Astrocyte (in vitro differentiated cells and primary cell): ENCODE results near the gene SLC10A1. TPM values are rescaled to one million over a fixed set of nuclear protein-coding genes. Genes with fewer than 3 reads are reported as not detected.

Experiments used
- DNase-seq: peaks from one replicate; pipeline ENCODE4 v3.0.0-alpha.2; 2010; ENCODE audit warnings: low read depth
- FAIRE-seq: peaks from 2 replicates; lab custom pipeline; 2011; peaks lifted over from hg19 to GRCh38; lab: Jason Lieb, UNC
- H2AFZ ChIP-seq: 2 replicates; pipeline ENCODE4 v1.6.0; 2012; ENCODE audit warnings: low read depth, low read length, inconsistent platforms
- H3K27ac ChIP-seq: 2 replicates; pipeline ENCODE4 v1.5.1; 2011; ENCODE audit warnings: low read depth, low read length, inconsistent platforms
- H3K27me3 ChIP-seq: 2 replicates; pipeline ENCODE4 v1.6.0; 2011; ENCODE audit warnings: low read length, inconsistent platforms; ENCODE audit not compliant: insufficient read depth
- H3K36me3 ChIP-seq: 2 replicates; pipeline ENCODE4 v1.5.1; 2011; ENCODE audit warnings: low read length, inconsistent platforms; ENCODE audit not compliant: insufficient read depth
- H3K4me1 ChIP-seq: 2 replicates; pipeline ENCODE4 v1.5.1; 2011; ENCODE audit warnings: low read length, inconsistent platforms; ENCODE audit not compliant: insufficient read depth
- H3K4me2 ChIP-seq: 2 replicates; pipeline ENCODE4 v1.6.0; 2012; ENCODE audit warnings: low read length, inconsistent platforms
- H3K4me3 ChIP-seq: 2 replicates; pipeline ENCODE4 v1.5.1; 2011; ENCODE audit warnings: low read depth, mild to moderate bottlenecking, low read length, inconsistent platforms; ENCODE audit not compliant: insufficient read depth
- H3K79me2 ChIP-seq: 2 replicates; pipeline ENCODE4 v1.6.0; 2012; ENCODE audit warnings: mild to moderate bottlenecking, low read length, inconsistent platforms; ENCODE audit not compliant: insufficient read depth
- H3K9ac ChIP-seq: 2 replicates; pipeline ENCODE4 v1.6.0; 2012; ENCODE audit warnings: mild to moderate bottlenecking, low read length, inconsistent platforms
- H3K9me3 ChIP-seq: 2 replicates; pipeline ENCODE4 v1.5.1; 2012; ENCODE audit warnings: low read depth, mild to moderate bottlenecking, low read length, inconsistent platforms; ENCODE audit not compliant: insufficient read depth
- H4K20me1 ChIP-seq: 2 replicates; pipeline ENCODE4 v1.6.0; 2012; ENCODE audit warnings: low read length, inconsistent platforms; ENCODE audit not compliant: insufficient read depth
- H3K27ac Mint-ChIP-seq: one replicate; pipeline ENCODE4 v1.8.0; 2021; ENCODE audit warnings: mild to moderate bottlenecking, mixed read lengths; ENCODE audit not compliant: unreplicated experiment
- H3K27me3 Mint-ChIP-seq: one replicate; pipeline ENCODE4 v1.8.0; 2021; ENCODE audit warnings: low read depth, mixed read lengths; ENCODE audit not compliant: unreplicated experiment
- H3K36me3 Mint-ChIP-seq: one replicate; pipeline ENCODE4 v1.8.0; 2021; ENCODE audit warnings: low read depth, mixed read lengths; ENCODE audit not compliant: unreplicated experiment
- H3K4me1 Mint-ChIP-seq: one replicate; pipeline ENCODE4 v1.8.0; 2021; ENCODE audit warnings: low read depth, mixed read lengths; ENCODE audit not compliant: unreplicated experiment
- H3K4me3 Mint-ChIP-seq: one replicate; pipeline ENCODE4 v1.8.0; 2021; ENCODE audit warnings: mild to moderate bottlenecking, moderate library complexity, mixed read lengths; ENCODE audit not compliant: unreplicated experiment
- H3K9me3 Mint-ChIP-seq: one replicate; pipeline ENCODE4 v1.8.0; 2021; ENCODE audit warnings: mild to moderate bottlenecking, mixed read lengths; ENCODE audit not compliant: unreplicated experiment
- EZH2 ChIP-seq: IDR thresholded peaks from 2 replicates; pipeline ENCODE4 v1.6.1; 2012; ENCODE audit warnings: mild to moderate bottlenecking, low read length, inconsistent platforms; ENCODE audit not compliant: insufficient read depth
- total RNA-seq: library from RNA; stranded (reverse); gene quantifications from 2 replicates; pipeline ENCODE4 v1.2.1, GENCODE V29; 2021
- TF ChIP-seq, protein P1 (sequence below): IDR thresholded peaks from 2 replicates; pipeline ENCODE4 v1.5.1; 2011; ENCODE audit warnings: low read depth, mild to moderate bottlenecking, inconsistent platforms, low read length, moderate library complexity; ENCODE audit not compliant: insufficient read depth

SLC10A1 gene
- total RNA-seq, 1 donor from 2014 or later = not detected

DNA sequence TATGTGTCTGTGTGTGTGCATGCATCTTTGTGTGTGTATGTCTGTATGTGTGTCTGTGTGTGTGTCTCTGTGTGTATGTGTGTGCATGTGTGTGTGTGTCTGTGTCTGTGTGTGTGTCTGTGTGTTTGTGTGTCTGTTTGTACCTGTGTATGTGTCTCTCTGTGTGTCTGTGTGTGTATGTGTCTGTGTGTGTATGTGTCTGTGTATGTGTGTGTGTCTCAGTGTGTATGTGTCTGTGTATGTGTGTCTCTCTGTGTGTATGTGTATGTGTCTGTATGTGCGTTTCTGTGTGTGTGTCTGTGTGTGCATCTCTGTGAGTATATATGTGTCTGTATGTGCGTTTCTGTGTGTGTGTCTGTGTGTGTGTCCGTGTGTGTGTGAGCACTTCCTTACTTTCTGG is 42.6 kb upstream of the SLC10A1 start:
- H3K36me3 ChIP-seq = no peaks in the 10 kb centered on the region
- no peaks in the 10 kb centered on the region for H4K20me1 ChIP-seq
- H3K4me2 ChIP-seq = no peak overlapping the region
- no peaks in the 10 kb centered on the region for H3K9me3 Mint-ChIP-seq
- FAIRE-seq = no peak
- no peak overlapping the region for H3K27ac Mint-ChIP-seq
- H3K9ac ChIP-seq = no peak overlapping the region
- H3K27me3 Mint-ChIP-seq = peaks cover 2% of the 10 kb centered on the region
- H3K79me2 ChIP-seq = no peaks in the 10 kb centered on the region
- no peak overlapping the region for H3K27ac ChIP-seq
- H2AFZ ChIP-seq = no peak overlapping the region
- no peak for TF ChIP-seq EZH2
- TF ChIP-seq, protein P1, sequence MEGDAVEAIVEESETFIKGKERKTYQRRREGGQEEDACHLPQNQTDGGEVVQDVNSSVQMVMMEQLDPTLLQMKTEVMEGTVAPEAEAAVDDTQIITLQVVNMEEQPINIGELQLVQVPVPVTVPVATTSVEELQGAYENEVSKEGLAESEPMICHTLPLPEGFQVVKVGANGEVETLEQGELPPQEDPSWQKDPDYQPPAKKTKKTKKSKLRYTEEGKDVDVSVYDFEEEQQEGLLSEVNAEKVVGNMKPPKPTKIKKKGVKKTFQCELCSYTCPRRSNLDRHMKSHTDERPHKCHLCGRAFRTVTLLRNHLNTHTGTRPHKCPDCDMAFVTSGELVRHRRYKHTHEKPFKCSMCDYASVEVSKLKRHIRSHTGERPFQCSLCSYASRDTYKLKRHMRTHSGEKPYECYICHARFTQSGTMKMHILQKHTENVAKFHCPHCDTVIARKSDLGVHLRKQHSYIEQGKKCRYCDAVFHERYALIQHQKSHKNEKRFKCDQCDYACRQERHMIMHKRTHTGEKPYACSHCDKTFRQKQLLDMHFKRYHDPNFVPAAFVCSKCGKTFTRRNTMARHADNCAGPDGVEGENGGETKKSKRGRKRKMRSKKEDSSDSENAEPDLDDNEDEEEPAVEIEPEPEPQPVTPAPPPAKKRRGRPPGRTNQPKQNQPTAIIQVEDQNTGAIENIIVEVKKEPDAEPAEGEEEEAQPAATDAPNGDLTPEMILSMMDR = no peak
- no peaks in the 10 kb centered on the region for H3K9me3 ChIP-seq
- H3K27me3 ChIP-seq = peaks cover 3% of the 10 kb centered on the region
- no peaks in the 10 kb centered on the region for H3K4me1 ChIP-seq
- H3K4me3 Mint-ChIP-seq = no peak overlapping the region
- no peak for DNase-seq
- no peak overlapping the region for H3K4me3 ChIP-seq
- no peaks in the 10 kb centered on the region for H3K36me3 Mint-ChIP-seq
- H3K4me1 Mint-ChIP-seq = no peaks in the 10 kb centered on the region

DNA sequence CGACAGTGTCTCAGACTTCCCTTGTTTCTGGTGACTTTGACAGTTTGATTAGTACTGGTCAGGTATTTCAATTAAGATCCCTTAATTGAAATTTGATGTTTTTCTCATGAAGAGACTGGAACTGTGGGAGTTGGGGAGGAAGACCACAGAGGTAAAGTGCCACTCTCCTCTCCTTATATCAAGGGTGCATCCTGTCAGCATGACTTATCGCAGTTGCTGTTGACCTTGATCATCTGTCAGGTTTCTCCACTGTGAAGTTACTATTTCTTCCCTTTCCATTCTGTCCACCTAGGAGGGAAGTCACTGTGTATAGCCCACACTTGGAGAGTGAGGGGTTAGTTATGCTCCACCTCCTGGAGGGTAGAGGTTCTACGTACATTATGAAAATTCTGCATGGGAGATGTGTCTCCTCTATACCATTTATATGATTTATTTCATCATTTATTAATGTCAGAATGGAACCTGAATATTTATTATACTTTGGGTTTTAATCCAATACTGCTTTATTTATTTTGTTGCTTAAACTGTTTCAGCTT is 41.9 kb upstream of the SLC10A1 start:
- Mint-ChIP-seq H3K36me3 (no peaks in the 10 kb centered on the region), H3K9me3 (no peaks in the 10 kb centered on the region), H3K4me1 (no peaks in the 10 kb centered on the region), H3K4me3 (no peak overlapping the region), H3K27me3 (no peaks in the 10 kb centered on the region), H3K27ac (no peak overlapping the region)
- TF ChIP-seq, protein P1 = no peak
- no peak for TF ChIP-seq EZH2
- DNase-seq (no peak), FAIRE-seq (no peak)
- no peak overlapping the region for H3K4me3 ChIP-seq
- H2AFZ ChIP-seq = no peak overlapping the region
- no peaks in the 10 kb centered on the region for H3K9me3 ChIP-seq
- no peaks in the 10 kb centered on the region for H4K20me1 ChIP-seq
- H3K79me2 ChIP-seq = no peaks in the 10 kb centered on the region
- H3K4me2 ChIP-seq = no peak overlapping the region
- H3K4me1 ChIP-seq = no peaks in the 10 kb centered on the region
- peaks cover 3% of the 10 kb centered on the region for H3K27me3 ChIP-seq
- H3K27ac ChIP-seq = no peak overlapping the region
- no peak overlapping the region for H3K9ac ChIP-seq
- no peaks in the 10 kb centered on the region for H3K36me3 ChIP-seq

DNA sequence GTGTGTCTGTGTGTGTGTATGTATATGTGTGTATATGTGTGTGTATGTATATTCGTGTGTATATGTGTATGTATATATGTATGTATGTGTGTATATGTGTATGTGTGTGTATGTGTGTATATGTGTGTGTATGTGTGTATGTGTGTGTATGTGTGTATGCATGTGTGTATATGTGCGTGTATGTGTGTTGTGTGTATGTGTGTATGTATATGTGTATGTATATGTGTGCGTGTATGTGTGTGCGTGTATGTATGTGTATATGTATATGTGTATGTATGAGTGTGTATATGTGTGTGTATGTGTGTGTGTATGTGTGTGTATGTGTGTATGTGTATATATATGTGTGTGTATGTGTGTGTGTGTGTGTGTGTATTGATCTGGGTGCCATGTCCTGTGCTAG is 31.8 kb upstream of the SLC10A1 start:
- Histone ChIP-seq H3K4me2 (no peak overlapping the region), H3K4me3 (no peak overlapping the region), H3K9me3 (no peaks in the 10 kb centered on the region), H3K27me3 (no peaks in the 10 kb centered on the region), H2AFZ (no peak overlapping the region), H3K27ac (no peak overlapping the region), H3K4me1 (no peaks in the 10 kb centered on the region), H3K36me3 (no peaks in the 10 kb centered on the region), H3K79me2 (no peaks in the 10 kb centered on the region), H4K20me1 (no peaks in the 10 kb centered on the region), H3K9ac (no peak overlapping the region)
- no peak for TF ChIP-seq EZH2
- TF ChIP-seq, protein P1 = no peak
- Mint-ChIP-seq H3K27ac (no peak overlapping the region), H3K4me1 (no peaks in the 10 kb centered on the region), H3K27me3 (peaks cover 5% of the 10 kb centered on the region), H3K4me3 (no peak overlapping the region), H3K36me3 (no peaks in the 10 kb centered on the region), H3K9me3 (peaks cover 7% of the 10 kb centered on the region)
- FAIRE-seq = no peak
- DNase-seq = no peak
